ENCODE measurements around the gene CLEC4E. TPM values are rescaled to one million over a fixed set of nuclear protein-coding genes. Genes with fewer than 3 reads are reported as not detected.

Gene CLEC4E
- polyA plus RNA-seq, 3 donors: 50.8 to 218 (median 126) TPM

DNA sequence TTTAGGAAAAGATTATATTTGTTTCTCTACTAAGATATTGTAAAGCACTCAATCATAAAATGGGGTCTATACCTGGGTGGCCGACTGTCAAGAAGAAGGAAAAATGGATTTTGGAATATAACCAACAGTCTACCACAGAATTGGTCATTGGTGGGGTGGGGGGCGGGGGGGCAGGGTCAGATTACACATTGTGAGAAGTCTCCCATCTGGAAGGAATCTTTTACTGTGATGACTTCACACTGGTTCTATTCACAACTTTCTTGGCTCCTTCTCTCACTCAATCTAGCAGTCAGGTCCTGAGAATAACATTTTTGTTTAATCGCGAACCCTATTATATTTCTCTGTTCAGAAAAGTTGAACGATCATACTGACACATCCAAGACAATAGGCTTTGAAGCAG lies 8.7 kb upstream of the CLEC4E start:
- no peaks in the 10 kb centered on the region for H3K79me2 ChIP-seq (ENCODE audit: insufficient read depth, low read length)
- peaks cover 7 to 14% of the 10 kb centered on the region in 2 donors for H3K4me1 ChIP-seq (ENCODE audit: control insufficient read depth in 1 of 2, insufficient read depth in 2 of 2, low read length in 2 of 2)
- H3K4me3 Mint-ChIP-seq: no peak overlapping the region
- no peak overlapping the region for H3K27ac Mint-ChIP-seq
- no peak overlapping the region for H3K4me3 ChIP-seq (replicated peaks in 1 of 3; ENCODE audit: low read depth in 2 of 3, low read length in 3 of 3)
- no peak overlapping the region for H2AFZ ChIP-seq (ENCODE audit: insufficient read depth, low read depth, low read length, poor library complexity, severe bottlenecking)
- no peaks in the 10 kb centered on the region for H3K36me3 ChIP-seq (replicated peaks in 1 of 2; ENCODE audit: control insufficient read depth in 1 of 2, insufficient read depth in 2 of 2, low read length in 2 of 2)
- no peaks in the 10 kb centered on the region for H4K20me1 ChIP-seq (ENCODE audit: insufficient read depth, low read length)
- WGBS (ENCODE audit: insufficient coverage): 100% methylated on average over 3 of the region's 5 CpGs
- no peaks in the 10 kb centered on the region for H3K27me3 ChIP-seq (ENCODE audit: control insufficient read depth in 2 of 2, insufficient read depth in 2 of 2, low read length in 2 of 2)
- no peak for DNase-seq
- H3K4me2 ChIP-seq (replicated peaks; ENCODE audit: extremely low read depth, low read length, poor library complexity, severe bottlenecking): no peak overlapping the region
- H3K27ac ChIP-seq (ENCODE audit: low read depth in 1 of 2, low read length in 2 of 2): no peak overlapping the region
- H3K9me3 Mint-ChIP-seq: peaks cover 0 to 8% (median 0%) of the 10 kb centered on the region in 7 donors
- no peak overlapping the region for H3K9ac ChIP-seq (ENCODE audit: insufficient read depth, low read length, poor library complexity, severe bottlenecking)
- TF ChIP-seq, protein P1, sequence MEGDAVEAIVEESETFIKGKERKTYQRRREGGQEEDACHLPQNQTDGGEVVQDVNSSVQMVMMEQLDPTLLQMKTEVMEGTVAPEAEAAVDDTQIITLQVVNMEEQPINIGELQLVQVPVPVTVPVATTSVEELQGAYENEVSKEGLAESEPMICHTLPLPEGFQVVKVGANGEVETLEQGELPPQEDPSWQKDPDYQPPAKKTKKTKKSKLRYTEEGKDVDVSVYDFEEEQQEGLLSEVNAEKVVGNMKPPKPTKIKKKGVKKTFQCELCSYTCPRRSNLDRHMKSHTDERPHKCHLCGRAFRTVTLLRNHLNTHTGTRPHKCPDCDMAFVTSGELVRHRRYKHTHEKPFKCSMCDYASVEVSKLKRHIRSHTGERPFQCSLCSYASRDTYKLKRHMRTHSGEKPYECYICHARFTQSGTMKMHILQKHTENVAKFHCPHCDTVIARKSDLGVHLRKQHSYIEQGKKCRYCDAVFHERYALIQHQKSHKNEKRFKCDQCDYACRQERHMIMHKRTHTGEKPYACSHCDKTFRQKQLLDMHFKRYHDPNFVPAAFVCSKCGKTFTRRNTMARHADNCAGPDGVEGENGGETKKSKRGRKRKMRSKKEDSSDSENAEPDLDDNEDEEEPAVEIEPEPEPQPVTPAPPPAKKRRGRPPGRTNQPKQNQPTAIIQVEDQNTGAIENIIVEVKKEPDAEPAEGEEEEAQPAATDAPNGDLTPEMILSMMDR (IDR thresholded peaks at IDR 0.05): no peak
- H3K36me3 Mint-ChIP-seq: no peaks in the 10 kb centered on the region
- intact Hi-C loops (cut with micrococcal nuclease): loop anchor here in 1 of 2 donors (5.0 to 10.0 kb wide), 2 partner anchors 33 to 55 kb away; no protein-coding TSS in a partner anchor
- no peaks in the 10 kb centered on the region for H3K9me3 ChIP-seq (replicated peaks in 1 of 2; ENCODE audit: control insufficient read depth in 1 of 2, insufficient read depth in 1 of 2, low read length in 2 of 2)
- peaks cover 18% of the 10 kb centered on the region for H3K4me1 Mint-ChIP-seq
- peaks cover 2 to 6% (median 3%) of the 10 kb centered on the region in 3 donors for H3K27me3 Mint-ChIP-seq (ENCODE audit: low read depth in 3 of 3)

DNA sequence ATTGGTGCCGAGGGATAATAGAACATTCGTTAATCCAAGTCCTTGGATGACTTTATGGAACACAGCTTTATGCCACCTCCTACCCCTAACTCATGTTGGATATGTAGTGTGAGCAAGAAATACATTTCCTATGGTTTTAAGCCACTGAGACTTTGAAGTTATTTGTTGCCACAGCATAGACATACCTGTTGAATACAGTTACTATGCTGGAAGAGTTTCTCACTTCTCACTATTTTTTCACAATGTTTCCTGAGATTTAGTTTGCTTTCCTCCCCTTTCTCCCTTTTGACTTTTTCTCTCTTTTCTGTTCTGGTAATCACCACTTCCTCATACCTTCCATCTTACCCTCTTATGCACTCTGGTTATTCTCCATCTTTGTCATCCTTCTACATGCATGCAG lies 7.5 kb upstream of the CLEC4E start:
- Histone ChIP-seq H4K20me1 (ENCODE audit: insufficient read depth, low read length) (no peaks in the 10 kb centered on the region), H3K79me2 (ENCODE audit: insufficient read depth, low read length) (no peaks in the 10 kb centered on the region), H3K4me1 (ENCODE audit: control insufficient read depth in 1 of 2, insufficient read depth in 2 of 2, low read length in 2 of 2) (peaks cover 11 to 19% of the 10 kb centered on the region in 2 donors), H3K4me2 (replicated peaks; ENCODE audit: extremely low read depth, low read length, poor library complexity, severe bottlenecking) (no peak overlapping the region), H2AFZ (ENCODE audit: insufficient read depth, low read depth, low read length, poor library complexity, severe bottlenecking) (no peak overlapping the region), H3K36me3 (replicated peaks in 1 of 2; ENCODE audit: control insufficient read depth in 1 of 2, insufficient read depth in 2 of 2, low read length in 2 of 2) (no peaks in the 10 kb centered on the region), H3K27me3 (ENCODE audit: control insufficient read depth in 2 of 2, insufficient read depth in 2 of 2, low read length in 2 of 2) (no peaks in the 10 kb centered on the region), H3K9ac (ENCODE audit: insufficient read depth, low read length, poor library complexity, severe bottlenecking) (no peak overlapping the region), H3K9me3 (replicated peaks in 1 of 2; ENCODE audit: control insufficient read depth in 1 of 2, insufficient read depth in 1 of 2, low read length in 2 of 2) (no peaks in the 10 kb centered on the region), H3K27ac (ENCODE audit: low read depth in 1 of 2, low read length in 2 of 2) (no peak overlapping the region), H3K4me3 (replicated peaks in 1 of 3; ENCODE audit: low read depth in 2 of 3, low read length in 3 of 3) (no peak overlapping the region)
- no CpG with 5 or more reads among the region's 2 CpGs for WGBS (ENCODE audit: insufficient coverage)
- Mint-ChIP-seq H3K4me3 (no peak overlapping the region), H3K4me1 (peaks cover 22% of the 10 kb centered on the region), H3K36me3 (no peaks in the 10 kb centered on the region), H3K9me3 (peaks cover 0 to 8% (median 0%) of the 10 kb centered on the region in 7 donors), H3K27me3 (ENCODE audit: low read depth in 3 of 3) (peaks cover 2 to 5% (median 3%) of the 10 kb centered on the region in 3 donors), H3K27ac (no peak overlapping the region)
- DNase-seq: no peak
- intact Hi-C loops (cut with micrococcal nuclease): loop anchor here in 1 of 2 donors (5.0 to 10.0 kb wide), 2 partner anchors 34 to 57 kb away; no protein-coding TSS in a partner anchor
- TF ChIP-seq, protein P1 (IDR thresholded peaks at IDR 0.05): no peak

Data from CD14-positive monocyte (primary cell).